Measurements from ENCODE around the gene ARL15. TPM values are rescaled to one million over a fixed set of nuclear protein-coding genes. Genes with fewer than 3 reads are reported as not detected.

ARL15 gene
- total and polyA plus RNA-seq, 9 of the 15 experiments (the other 6 are each of a cell fraction or from before 2014, with no cell fraction given) = 18.5 to 80.4 (median 57.0) TPM

DNA sequence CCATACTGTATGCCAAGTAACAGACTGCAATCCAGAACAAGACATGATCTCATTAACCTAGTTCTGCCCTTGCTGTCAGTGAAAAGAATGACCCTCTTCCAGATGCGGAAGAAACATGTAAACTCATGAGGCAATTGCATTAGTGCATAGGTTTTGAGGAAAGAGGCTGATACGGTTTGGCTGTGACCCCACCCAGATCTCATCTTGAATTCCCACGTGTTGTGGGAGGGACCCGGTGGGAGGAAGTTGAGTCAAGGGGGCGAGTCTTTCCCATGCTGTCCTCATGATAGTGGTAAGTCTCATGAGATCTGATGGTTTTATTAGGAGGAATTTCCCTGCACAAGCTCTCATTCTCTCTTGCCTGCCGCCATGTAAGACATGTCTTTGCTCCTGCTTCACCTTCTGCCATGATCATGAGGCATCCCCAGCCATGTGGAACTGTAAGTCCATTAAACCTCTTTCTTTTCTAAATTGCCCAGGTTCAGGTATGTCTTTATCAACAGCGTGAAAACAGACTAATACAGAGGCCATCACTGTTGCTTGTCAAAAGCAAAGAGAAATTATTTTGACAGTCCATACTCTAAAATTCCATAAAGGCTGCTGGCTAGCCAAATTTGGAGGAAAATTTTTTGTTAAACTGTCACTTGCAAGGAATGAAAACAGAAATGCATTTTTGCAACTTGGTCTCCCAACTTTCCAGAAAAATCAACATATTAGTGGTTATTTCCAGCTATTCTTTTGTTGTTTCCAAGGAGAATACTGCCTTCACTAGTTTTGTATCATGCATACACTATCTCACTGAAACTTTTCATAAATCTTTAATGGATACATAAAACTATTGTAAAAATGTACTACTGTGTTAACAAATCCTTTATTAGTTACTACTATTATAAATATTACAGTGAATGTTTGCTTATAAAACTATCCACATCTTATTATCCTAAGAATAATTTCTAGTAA is 3.2 kb upstream of the ARL15 start (continued):
- TF ChIP-seq, protein P1, sequence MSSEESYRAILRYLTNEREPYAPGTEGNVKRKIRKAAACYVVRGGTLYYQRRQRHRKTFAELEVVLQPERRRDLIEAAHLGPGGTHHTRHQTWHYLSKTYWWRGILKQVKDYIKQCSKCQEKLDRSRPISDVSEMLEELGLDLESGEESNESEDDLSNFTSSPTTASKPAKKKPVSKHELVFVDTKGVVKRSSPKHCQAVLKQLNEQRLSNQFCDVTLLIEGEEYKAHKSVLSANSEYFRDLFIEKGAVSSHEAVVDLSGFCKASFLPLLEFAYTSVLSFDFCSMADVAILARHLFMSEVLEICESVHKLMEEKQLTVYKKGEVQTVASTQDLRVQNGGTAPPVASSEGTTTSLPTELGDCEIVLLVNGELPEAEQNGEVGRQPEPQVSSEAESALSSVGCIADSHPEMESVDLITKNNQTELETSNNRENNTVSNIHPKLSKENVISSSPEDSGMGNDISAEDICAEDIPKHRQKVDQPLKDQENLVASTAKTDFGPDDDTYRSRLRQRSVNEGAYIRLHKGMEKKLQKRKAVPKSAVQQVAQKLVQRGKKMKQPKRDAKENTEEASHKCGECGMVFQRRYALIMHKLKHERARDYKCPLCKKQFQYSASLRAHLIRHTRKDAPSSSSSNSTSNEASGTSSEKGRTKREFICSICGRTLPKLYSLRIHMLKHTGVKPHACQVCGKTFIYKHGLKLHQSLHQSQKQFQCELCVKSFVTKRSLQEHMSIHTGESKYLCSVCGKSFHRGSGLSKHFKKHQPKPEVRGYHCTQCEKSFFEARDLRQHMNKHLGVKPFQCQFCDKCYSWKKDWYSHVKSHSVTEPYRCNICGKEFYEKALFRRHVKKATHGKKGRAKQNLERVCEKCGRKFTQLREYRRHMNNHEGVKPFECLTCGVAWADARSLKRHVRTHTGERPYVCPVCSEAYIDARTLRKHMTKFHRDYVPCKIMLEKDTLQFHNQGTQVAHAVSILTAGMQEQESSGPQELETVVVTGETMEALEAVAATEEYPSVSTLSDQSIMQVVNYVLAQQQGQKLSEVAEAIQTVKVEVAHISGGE (CRISPR knock-in tag; IDR thresholded peaks at IDR 0.05) = no peak
- TF ChIP-seq ZNF57 (CRISPR knock-in tag; IDR thresholded peaks at IDR 0.05) = no peak
- TF ChIP-seq, protein P2, sequence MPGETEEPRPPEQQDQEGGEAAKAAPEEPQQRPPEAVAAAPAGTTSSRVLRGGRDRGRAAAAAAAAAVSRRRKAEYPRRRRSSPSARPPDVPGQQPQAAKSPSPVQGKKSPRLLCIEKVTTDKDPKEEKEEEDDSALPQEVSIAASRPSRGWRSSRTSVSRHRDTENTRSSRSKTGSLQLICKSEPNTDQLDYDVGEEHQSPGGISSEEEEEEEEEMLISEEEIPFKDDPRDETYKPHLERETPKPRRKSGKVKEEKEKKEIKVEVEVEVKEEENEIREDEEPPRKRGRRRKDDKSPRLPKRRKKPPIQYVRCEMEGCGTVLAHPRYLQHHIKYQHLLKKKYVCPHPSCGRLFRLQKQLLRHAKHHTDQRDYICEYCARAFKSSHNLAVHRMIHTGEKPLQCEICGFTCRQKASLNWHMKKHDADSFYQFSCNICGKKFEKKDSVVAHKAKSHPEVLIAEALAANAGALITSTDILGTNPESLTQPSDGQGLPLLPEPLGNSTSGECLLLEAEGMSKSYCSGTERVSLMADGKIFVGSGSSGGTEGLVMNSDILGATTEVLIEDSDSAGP (CRISPR knock-in tag; IDR thresholded peaks at IDR 0.05) = no peak
- no peak for TF ChIP-seq ZNF174 (CRISPR knock-in tag; IDR thresholded peaks at IDR 0.05)
- TF ChIP-seq MAZ (CRISPR knock-in tag; conservative IDR thresholded peaks at IDR 0.05 in 1 of 2, IDR thresholded peaks at IDR 0.05 in 1 of 2) = no peak
- TF ChIP-seq GABPB1 (CRISPR knock-in tag; IDR thresholded peaks at IDR 0.05) = peak; percentile 46; the same call in 1 of the 2 replicates
- TF ChIP-seq, protein P3, sequence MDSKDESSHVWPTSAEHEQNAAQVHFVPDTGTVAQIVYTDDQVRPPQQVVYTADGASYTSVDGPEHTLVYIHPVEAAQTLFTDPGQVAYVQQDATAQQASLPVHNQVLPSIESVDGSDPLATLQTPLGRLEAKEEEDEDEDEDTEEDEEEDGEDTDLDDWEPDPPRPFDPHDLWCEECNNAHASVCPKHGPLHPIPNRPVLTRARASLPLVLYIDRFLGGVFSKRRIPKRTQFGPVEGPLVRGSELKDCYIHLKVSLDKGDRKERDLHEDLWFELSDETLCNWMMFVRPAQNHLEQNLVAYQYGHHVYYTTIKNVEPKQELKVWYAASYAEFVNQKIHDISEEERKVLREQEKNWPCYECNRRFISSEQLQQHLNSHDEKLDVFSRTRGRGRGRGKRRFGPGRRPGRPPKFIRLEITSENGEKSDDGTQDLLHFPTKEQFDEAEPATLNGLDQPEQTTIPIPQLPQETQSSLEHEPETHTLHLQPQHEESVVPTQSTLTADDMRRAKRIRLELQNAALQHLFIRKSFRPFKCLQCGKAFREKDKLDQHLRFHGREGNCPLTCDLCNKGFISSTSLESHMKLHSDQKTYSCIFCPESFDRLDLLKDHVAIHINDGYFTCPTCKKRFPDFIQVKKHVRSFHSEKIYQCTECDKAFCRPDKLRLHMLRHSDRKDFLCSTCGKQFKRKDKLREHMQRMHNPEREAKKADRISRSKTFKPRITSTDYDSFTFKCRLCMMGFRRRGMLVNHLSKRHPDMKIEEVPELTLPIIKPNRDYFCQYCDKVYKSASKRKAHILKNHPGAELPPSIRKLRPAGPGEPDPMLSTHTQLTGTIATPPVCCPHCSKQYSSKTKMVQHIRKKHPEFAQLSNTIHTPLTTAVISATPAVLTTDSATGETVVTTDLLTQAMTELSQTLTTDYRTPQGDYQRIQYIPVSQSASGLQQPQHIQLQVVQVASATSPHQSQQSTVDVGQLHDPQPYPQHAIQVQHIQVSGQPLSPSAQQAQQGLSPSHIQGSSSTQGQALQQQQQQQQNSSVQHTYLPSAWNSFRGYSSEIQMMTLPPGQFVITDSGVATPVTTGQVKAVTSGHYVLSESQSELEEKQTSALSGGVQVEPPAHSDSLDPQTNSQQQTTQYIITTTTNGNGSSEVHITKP (IDR thresholded peaks at IDR 0.05; ENCODE audit: partially characterized antibody) = peak; percentile 50
- TF ChIP-seq LCOR (CRISPR knock-in tag; IDR thresholded peaks at IDR 0.05) = 0 out of 2 replicates have a peak, but pooled peaks have one; percentile 5
- TF ChIP-seq, protein P4, sequence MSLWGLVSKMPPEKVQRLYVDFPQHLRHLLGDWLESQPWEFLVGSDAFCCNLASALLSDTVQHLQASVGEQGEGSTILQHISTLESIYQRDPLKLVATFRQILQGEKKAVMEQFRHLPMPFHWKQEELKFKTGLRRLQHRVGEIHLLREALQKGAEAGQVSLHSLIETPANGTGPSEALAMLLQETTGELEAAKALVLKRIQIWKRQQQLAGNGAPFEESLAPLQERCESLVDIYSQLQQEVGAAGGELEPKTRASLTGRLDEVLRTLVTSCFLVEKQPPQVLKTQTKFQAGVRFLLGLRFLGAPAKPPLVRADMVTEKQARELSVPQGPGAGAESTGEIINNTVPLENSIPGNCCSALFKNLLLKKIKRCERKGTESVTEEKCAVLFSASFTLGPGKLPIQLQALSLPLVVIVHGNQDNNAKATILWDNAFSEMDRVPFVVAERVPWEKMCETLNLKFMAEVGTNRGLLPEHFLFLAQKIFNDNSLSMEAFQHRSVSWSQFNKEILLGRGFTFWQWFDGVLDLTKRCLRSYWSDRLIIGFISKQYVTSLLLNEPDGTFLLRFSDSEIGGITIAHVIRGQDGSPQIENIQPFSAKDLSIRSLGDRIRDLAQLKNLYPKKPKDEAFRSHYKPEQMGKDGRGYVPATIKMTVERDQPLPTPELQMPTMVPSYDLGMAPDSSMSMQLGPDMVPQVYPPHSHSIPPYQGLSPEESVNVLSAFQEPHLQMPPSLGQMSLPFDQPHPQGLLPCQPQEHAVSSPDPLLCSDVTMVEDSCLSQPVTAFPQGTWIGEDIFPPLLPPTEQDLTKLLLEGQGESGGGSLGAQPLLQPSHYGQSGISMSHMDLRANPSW (CRISPR knock-in tag; IDR thresholded peaks at IDR 0.05) = no peak
- peak; percentile 16; the same call in 1 of the 2 replicates for TF ChIP-seq CC2D1A (IDR thresholded peaks at IDR 0.05)
- no peak for TF ChIP-seq MAFF (IDR thresholded peaks at IDR 0.05; ENCODE audit: low read length)
- no peak for TF ChIP-seq ZNF764 (CRISPR knock-in tag; IDR thresholded peaks at IDR 0.05; ENCODE audit: low read depth)
- no peak for TF ChIP-seq KAT7 (CRISPR knock-in tag; IDR thresholded peaks at IDR 0.05; ENCODE audit: borderline replicate concordance)
- TF ChIP-seq HDGF (IDR thresholded peaks at IDR 0.05) = no peak

Measured in K562 (cell line).